HFFc6 (cell line): ENCODE results near the gene DNAH1. TPM values are rescaled to one million over a fixed set of nuclear protein-coding genes. Genes with fewer than 3 reads are reported as not detected.

Source experiments
- DNase-seq: peaks from one replicate; pipeline ENCODE4 v3.0.0-alpha.2; 2018
- H3K27ac Mint-ChIP-seq: 2 replicates; pipeline ENCODE4 v1.8.0; 2020; ENCODE audit warnings: mild to moderate bottlenecking, mixed read lengths
- H3K27me3 Mint-ChIP-seq: 2 replicates; pipeline ENCODE4 v1.8.0; 2021; ENCODE audit warnings: mild to moderate bottlenecking, moderate library complexity, mixed read lengths; ENCODE audit not compliant: insufficient read depth
- H3K36me3 Mint-ChIP-seq: 2 replicates; pipeline ENCODE4 v1.8.0; 2021; ENCODE audit warnings: low read depth, mixed read lengths
- H3K4me1 Mint-ChIP-seq: 2 replicates; pipeline ENCODE4 v1.8.0; 2020; ENCODE audit warnings: low read depth, mixed read lengths
- H3K4me3 Mint-ChIP-seq: 2 replicates; pipeline ENCODE4 v1.8.0; 2020; ENCODE audit warnings: mild to moderate bottlenecking, moderate library complexity, mixed read lengths
- H3K9me3 Mint-ChIP-seq: 2 replicates; pipeline ENCODE4 v1.8.0; 2020; ENCODE audit warnings: mild to moderate bottlenecking, mixed read lengths
- total RNA-seq, 6 experiments: library from RNA; stranded (reverse); fragmentation: NEBNext Ultra II Directional; extraction: Animal tissue kit (Norgen Biotek cat#: 25700); gene quantifications; 2 replicates in 1 of 6; 3 replicates in 5 of 6; pipeline ENCODE4 v1.2.3, GENCODE V29; 2021
- TF ChIP-seq, protein P1 (sequence below): fragments of 200-600 bp; sonication (generic); IDR thresholded peaks from 2 replicates; pipeline ENCODE4 v1.5.0; 2021; ENCODE audit warnings: antibody characterized with exemption, mild to moderate bottlenecking

Gene DNAH1
- total RNA-seq, 6 experiments from 2014 or later = 1.4 to 2.1 (median 1.8) TPM

DNA sequence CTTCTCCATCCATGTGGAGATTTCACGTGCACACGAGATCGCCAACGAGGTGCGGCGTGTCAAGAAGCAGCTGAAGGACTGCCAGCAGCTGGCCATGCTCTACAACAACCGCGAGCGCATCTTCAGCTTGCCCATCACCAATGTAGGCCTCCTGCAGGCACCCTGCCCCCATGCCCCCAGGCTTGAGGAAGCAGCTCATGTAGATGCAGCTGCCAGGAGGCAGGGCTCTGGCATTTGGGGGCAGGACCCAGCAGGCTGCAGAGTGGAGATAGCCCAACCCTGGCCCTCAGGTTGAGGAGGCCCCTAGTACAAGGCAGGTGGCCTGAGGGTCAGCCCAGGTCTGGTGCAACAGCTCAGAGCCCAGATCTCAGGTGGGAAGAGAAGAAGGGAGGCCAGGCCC, 36.4 kb downstream of the DNAH1 start:
- DNase-seq = no peak
- TF ChIP-seq, protein P1, sequence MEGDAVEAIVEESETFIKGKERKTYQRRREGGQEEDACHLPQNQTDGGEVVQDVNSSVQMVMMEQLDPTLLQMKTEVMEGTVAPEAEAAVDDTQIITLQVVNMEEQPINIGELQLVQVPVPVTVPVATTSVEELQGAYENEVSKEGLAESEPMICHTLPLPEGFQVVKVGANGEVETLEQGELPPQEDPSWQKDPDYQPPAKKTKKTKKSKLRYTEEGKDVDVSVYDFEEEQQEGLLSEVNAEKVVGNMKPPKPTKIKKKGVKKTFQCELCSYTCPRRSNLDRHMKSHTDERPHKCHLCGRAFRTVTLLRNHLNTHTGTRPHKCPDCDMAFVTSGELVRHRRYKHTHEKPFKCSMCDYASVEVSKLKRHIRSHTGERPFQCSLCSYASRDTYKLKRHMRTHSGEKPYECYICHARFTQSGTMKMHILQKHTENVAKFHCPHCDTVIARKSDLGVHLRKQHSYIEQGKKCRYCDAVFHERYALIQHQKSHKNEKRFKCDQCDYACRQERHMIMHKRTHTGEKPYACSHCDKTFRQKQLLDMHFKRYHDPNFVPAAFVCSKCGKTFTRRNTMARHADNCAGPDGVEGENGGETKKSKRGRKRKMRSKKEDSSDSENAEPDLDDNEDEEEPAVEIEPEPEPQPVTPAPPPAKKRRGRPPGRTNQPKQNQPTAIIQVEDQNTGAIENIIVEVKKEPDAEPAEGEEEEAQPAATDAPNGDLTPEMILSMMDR = no peak
- Mint-ChIP-seq H3K27me3 (no peaks in the 10 kb centered on the region; the same call in 1 of the 2 replicates), H3K27ac (no peak overlapping the region), H3K4me1 (peaks cover 5% of the 10 kb centered on the region; the same call in 1 of the 2 replicates), H3K4me3 (no peak overlapping the region), H3K36me3 (no peaks in the 10 kb centered on the region; the same call in 1 of the 2 replicates), H3K9me3 (no peaks in the 10 kb centered on the region)

DNA sequence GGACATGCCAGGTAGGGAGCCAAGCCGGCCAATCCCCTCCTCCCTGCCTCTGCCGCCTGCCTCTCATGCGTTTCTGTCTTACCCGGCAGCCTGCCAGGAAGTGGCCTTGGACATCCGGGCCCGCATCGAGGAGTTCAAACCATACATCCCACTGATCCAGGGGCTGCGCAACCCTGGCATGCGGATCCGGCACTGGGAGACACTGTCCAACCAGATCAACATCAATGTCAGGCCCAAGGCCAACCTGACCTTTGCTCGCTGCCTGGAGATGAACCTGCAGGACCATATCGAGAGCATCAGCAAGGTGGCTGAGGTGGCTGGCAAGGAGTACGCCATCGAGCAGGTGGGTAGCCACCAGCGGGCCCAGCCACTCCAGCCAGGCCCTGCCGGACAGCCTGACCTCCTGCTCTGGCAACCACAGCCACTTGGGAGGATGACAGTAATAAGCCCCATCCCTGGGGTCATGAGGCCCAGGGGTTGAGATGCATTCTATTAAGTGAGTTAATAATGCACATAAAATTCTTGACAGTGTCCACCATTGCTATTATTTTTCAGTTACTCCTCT, 37.3 kb downstream of the DNAH1 start:
- DNase-seq = no peak
- Mint-ChIP-seq H3K4me1 (peaks cover 5% of the 10 kb centered on the region; the same call in 1 of the 2 replicates), H3K4me3 (no peak overlapping the region), H3K36me3 (no peaks in the 10 kb centered on the region; the same call in 1 of the 2 replicates), H3K9me3 (no peaks in the 10 kb centered on the region), H3K27ac (no peak overlapping the region), H3K27me3 (no peaks in the 10 kb centered on the region; the same call in 1 of the 2 replicates)
- TF ChIP-seq, protein P1 = no peak

DNA sequence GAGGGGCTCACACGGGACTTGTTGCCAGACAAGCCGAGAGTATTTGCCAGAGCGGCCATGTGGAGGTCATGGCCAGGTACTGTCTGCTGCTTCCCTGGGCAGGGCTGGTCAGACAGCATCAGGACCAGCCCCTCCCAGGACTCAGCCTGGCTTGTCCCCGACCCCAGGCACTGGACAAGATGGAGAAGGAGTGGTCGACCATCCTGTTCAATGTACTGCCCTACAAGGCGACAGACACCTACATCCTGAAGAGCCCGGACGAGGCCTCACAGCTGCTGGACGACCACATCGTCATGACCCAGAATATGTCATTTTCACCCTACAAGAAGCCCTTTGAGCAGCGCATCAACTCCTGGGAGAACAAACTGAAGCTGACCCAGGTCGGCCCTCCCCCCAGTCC, 38.6 kb downstream of the DNAH1 start:
- peaks cover 5% of the 10 kb centered on the region; the same call in 1 of the 2 replicates for H3K4me1 Mint-ChIP-seq
- TF ChIP-seq, protein P1 = no peak
- no peak overlapping the region for H3K27ac Mint-ChIP-seq
- no peak overlapping the region for H3K4me3 Mint-ChIP-seq
- H3K9me3 Mint-ChIP-seq = no peaks in the 10 kb centered on the region
- no peaks in the 10 kb centered on the region; the same call in 1 of the 2 replicates for H3K27me3 Mint-ChIP-seq
- no peaks in the 10 kb centered on the region; the same call in 1 of the 2 replicates for H3K36me3 Mint-ChIP-seq
- no peak for DNase-seq

DNA sequence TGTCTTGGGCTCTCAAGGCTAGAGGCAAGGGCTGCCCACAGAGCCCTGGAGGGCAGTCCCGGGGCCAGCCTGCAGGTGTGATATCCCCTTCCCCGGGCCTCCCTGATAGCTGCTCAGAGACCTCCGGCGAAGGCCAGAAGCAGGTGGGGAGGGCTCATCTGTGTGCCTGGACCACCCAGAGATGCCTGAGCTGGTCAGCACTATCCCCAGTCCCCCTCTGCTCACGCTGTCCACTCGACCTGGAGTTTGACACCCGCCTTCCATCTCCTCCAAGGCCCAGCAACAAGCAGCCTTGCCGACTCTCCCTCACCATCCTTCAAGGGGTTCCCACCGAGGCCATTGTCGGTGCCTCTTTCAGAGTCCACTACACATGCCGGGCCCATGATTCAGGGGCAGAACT, 39.4 kb downstream of the DNAH1 start:
- Mint-ChIP-seq H3K36me3 (no peaks in the 10 kb centered on the region; the same call in 1 of the 2 replicates), H3K9me3 (no peaks in the 10 kb centered on the region), H3K4me1 (peaks cover 5% of the 10 kb centered on the region; the same call in 1 of the 2 replicates), H3K27me3 (no peaks in the 10 kb centered on the region; the same call in 1 of the 2 replicates), H3K4me3 (no peak overlapping the region), H3K27ac (no peak overlapping the region)
- no peak for DNase-seq
- TF ChIP-seq, protein P1 = no peak

DNA sequence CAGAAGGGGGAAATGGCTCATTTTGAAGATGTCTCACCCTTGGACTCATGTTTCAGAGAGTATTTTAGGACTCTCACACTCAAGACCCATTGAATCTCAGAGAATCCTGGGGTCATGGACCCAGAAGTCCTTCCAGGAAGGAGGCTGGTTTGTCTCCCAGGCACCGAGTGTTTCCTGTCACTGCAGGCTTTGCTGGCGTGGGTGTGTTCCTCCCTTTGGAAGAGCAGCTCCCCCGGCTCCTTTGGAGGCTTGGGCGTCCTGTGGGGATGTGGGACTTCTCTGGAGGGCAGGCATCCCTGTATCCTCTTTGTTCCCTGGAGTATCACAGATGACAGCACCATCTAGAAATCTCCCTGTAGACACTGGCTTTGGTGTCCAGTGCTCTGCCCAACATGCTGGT, 40.0 kb downstream of the DNAH1 start:
- Mint-ChIP-seq H3K4me1 (peaks cover 5% of the 10 kb centered on the region; the same call in 1 of the 2 replicates), H3K27me3 (no peaks in the 10 kb centered on the region; the same call in 1 of the 2 replicates), H3K27ac (no peak overlapping the region), H3K9me3 (no peaks in the 10 kb centered on the region), H3K36me3 (no peaks in the 10 kb centered on the region; the same call in 1 of the 2 replicates), H3K4me3 (no peak overlapping the region)
- TF ChIP-seq, protein P1 = no peak
- DNase-seq = no peak
